K562 (cell line): ENCODE measurements around the gene CNP. TPM values are rescaled to one million over a fixed set of nuclear protein-coding genes. Genes with fewer than 3 reads are reported as not detected.

ENCODE experiments used
- ATF7 ChIP-seq: fragments of 450-650 bp; IDR thresholded peaks from 2 replicates; pipeline ENCODE4 v1.7.1; 2014; ENCODE audit warnings: mild to moderate bottlenecking, moderate library complexity
- CEBPB ChIP-seq: fragments of 450-650 bp; IDR thresholded peaks from 2 replicates; pipeline ENCODE4 v1.6.1; 2016; ENCODE audit warnings: missing genetic modification characterization, missing compliant biosample characterization
- CHD2 ChIP-seq: IDR thresholded peaks from 2 replicates; pipeline ENCODE4 v1.6.1; 2011; ENCODE audit warnings: low read depth, low read length
- CTBP1 ChIP-seq: fragments of 450-650 bp; IDR thresholded peaks from 2 replicates; pipeline ENCODE4 v1.6.1; 2016; ENCODE audit warnings: borderline replicate concordance
- DACH1 ChIP-seq: fragments of 450-650 bp; IDR thresholded peaks from 2 replicates; pipeline ENCODE4 v1.6.1; 2018; ENCODE audit not compliant: partially characterized antibody
- ELF1 ChIP-seq: fragments of 200-800 bp; sonication (Bioruptor generic); IDR thresholded peaks from 2 replicates; pipeline ENCODE4 v1.6.1; 2016; ENCODE audit warnings: missing genetic modification characterization, missing compliant biosample characterization
- FIP1L1 ChIP-seq: fragments of 200-400 bp; formaldehyde crosslinking; IDR thresholded peaks from 2 replicates; pipeline ENCODE4 v1.6.1; 2018; ENCODE audit warnings: mild to moderate bottlenecking, low read depth, low read length; ENCODE audit not compliant: poor library complexity, severe bottlenecking
- FOXJ3 ChIP-seq: sonication (generic); formaldehyde crosslinking; IDR thresholded peaks from 2 replicates; pipeline ENCODE4 v1.4.0; 2020; ENCODE audit warnings: mild to moderate bottlenecking, missing genetic modification reagents
- JUND ChIP-seq, 2 experiments: IDR thresholded peaks; 2 replicates in 1 of 2; 3 replicates in 1 of 2; pipeline ENCODE4 v1.6.1; 2011; ENCODE audit warnings: borderline replicate concordance in 2 of 2, low read depth in 2 of 2, low read length in 2 of 2, improper control_type of control experiment in 1 of 2, missing biosample characterization in 1 of 2, missing genetic modification characterization in 1 of 2, missing genetic modification reagents in 1 of 2
- TFAM ChIP-seq: fragments of 250-450 bp; sonication (Bioruptor Pico); conservative IDR thresholded peaks from 2 replicates; pipeline ENCODE4 v1.5.0; 2021; ENCODE audit warnings: mild to moderate bottlenecking, moderate library complexity
- polyA plus RNA-seq, 8 experiments: library from polyadenylated mRNA; depleted of rRNA in 4 of 8; stranded (reverse) in 5 of 8; unstranded in 3 of 8; fragments of >200 nt; fragmentation: Nextera tagmentation in 2 of 8; fragmentation: Illumina TruSeq in 1 of 8; extraction: Ambion mirVana in 2 of 8; extraction: Trizol in 1 of 8; gene quantifications; 2 replicates each; pipeline versions ENCODE4 v1.2.1 to v1.2.3, GENCODE V29; 2011 to 2014; ENCODE audit warnings: inconsistent platforms in 1 of 8, missing spikeins in 1 of 8
- total RNA-seq, 7 experiments: library from RNA; depleted of rRNA in 6 of 7; stranded (reverse); fragments of >200 nt in 6 of 7; fragmentation: Illumina TruSeq in 2 of 7; extraction: Trizol in 2 of 7; gene quantifications; 2 replicates each; pipeline versions ENCODE4 v1.2.1 to v1.2.3, GENCODE V29; 2011 to 2021; ENCODE audit warnings: low replicate concordance in 1 of 7
- TF ChIP-seq, protein P1 (sequence below): fragments of 450-650 bp; IDR thresholded peaks from 2 replicates; pipeline ENCODE4 v1.6.1; 2016; ENCODE audit warnings: mild to moderate bottlenecking
- TF ChIP-seq, protein P2 (sequence below): fragments of 250-450 bp; sonication (Bioruptor Pico); IDR thresholded peaks from 2 replicates; pipeline ENCODE4 v1.8.0; 2021; ENCODE audit warnings: mild to moderate bottlenecking, moderate library complexity

Gene CNP
- total and polyA plus RNA-seq, 9 of the 15 experiments (the other 6 are each of a cell fraction or from before 2014, with no cell fraction given): 1.7 to 52.0 (median 29.1) TPM

DNA sequence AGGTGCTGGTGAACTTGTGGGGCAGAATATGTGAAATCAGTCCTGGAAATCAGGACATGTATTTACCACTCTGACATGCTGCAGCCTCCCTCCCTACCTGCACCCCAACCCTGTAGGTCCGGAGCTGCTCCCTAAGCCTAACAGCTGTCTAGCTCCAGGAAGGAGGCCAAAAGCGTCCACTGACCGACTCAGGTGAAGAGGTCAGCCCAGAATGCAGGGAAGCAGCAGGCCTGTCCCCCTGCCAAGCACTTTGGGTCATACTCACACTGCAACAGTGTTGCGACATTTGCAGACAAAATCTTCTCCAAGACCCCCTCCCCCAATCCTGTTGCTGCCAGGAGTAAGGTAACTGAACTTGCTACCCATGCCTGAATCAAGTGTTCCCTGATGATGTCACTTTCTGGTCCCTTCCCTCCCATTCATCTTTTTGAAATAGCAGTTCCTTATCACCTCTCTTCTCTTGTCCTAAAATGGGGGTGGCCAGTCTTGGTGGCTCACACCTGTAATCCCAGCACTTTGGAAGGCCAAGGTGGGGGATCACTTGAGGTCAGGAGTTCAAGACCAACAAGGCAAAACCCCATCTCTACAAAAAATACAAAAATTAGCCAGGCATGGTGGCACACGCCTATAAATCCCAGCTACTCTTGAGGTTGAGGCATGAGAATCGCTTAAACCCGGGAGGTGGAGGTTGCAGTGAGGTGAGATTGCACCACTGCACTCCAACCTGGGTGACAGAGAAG is 46.6 kb upstream of the CNP start (continued):
- TF ChIP-seq ELF1 (tag) (no peak), CTBP1 (peak; percentile 14; the same call in 1 of the 2 replicates), ATF7 (peak; percentile 75), CEBPB (tag) (peak; percentile 85), DACH1 (peak; percentile 42), JUND (IDR thresholded peaks at IDR 0.05; ENCODE audit: borderline replicate concordance, low read depth, low read length) (peak; percentile 49; the same call in 1 of the 2 replicates), JUND (tag; IDR thresholded peaks at IDR 0.05; ENCODE audit: borderline replicate concordance, low read depth, low read length) (no peak; the same call in 2 of the 3 replicates), CHD2 (no peak), FIP1L1 (no peak), FOXJ3 (CRISPR knock-in tag) (no peak), TFAM (CRISPR knock-in tag) (no peak)
- TF ChIP-seq, protein P1, sequence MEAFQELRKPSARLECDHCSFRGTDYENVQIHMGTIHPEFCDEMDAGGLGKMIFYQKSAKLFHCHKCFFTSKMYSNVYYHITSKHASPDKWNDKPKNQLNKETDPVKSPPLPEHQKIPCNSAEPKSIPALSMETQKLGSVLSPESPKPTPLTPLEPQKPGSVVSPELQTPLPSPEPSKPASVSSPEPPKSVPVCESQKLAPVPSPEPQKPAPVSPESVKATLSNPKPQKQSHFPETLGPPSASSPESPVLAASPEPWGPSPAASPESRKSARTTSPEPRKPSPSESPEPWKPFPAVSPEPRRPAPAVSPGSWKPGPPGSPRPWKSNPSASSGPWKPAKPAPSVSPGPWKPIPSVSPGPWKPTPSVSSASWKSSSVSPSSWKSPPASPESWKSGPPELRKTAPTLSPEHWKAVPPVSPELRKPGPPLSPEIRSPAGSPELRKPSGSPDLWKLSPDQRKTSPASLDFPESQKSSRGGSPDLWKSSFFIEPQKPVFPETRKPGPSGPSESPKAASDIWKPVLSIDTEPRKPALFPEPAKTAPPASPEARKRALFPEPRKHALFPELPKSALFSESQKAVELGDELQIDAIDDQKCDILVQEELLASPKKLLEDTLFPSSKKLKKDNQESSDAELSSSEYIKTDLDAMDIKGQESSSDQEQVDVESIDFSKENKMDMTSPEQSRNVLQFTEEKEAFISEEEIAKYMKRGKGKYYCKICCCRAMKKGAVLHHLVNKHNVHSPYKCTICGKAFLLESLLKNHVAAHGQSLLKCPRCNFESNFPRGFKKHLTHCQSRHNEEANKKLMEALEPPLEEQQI: no peak
- TF ChIP-seq, protein P2, sequence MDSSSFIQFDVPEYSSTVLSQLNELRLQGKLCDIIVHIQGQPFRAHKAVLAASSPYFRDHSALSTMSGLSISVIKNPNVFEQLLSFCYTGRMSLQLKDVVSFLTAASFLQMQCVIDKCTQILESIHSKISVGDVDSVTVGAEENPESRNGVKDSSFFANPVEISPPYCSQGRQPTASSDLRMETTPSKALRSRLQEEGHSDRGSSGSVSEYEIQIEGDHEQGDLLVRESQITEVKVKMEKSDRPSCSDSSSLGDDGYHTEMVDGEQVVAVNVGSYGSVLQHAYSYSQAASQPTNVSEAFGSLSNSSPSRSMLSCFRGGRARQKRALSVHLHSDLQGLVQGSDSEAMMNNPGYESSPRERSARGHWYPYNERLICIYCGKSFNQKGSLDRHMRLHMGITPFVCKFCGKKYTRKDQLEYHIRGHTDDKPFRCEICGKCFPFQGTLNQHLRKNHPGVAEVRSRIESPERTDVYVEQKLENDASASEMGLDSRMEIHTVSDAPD: no peak
- TF ChIP-seq, all 486 proteins: peak for 8
